Stimulated activated effector memory CD8-positive, alpha-beta T cell treated with anti-CD3 and anti-CD28 coated beads, Interleukin-12 subunit alpha, Interleukin-12 subunit beta, amount 100 ng/mL, for 72 hours (primary cell): ENCODE measurements around the gene CDKN2C.
"Not testable (repeated sequence)": the region's sequence is repeated elsewhere in the genome, so short reads cannot be mapped to it uniquely, and the experiment has no call there.

Experiments
- ATAC-seq: fragments of 150-1000 bp; cut with Tn5 transposase; 2 replicates; pipeline ENCODE4 v1.10.0; 2021
- DNase-seq, 2 donors: peaks; one replicate each; pipeline ENCODE4 v3.0.0; 2021 to 2022; ENCODE audit warnings: low spot score in 2 of 2
- H3K27ac Mint-ChIP-seq: one replicate; pipeline ENCODE4 v1.8.0; 2022; ENCODE audit warnings: mild to moderate bottlenecking, mixed read lengths
- H3K36me3 Mint-ChIP-seq: one replicate; pipeline ENCODE4 v1.8.0; 2022; ENCODE audit warnings: mild to moderate bottlenecking, mixed read lengths
- H3K4me1 Mint-ChIP-seq: one replicate; pipeline ENCODE4 v1.8.0; 2022; ENCODE audit warnings: mixed read lengths
- H3K4me3 Mint-ChIP-seq: one replicate; pipeline ENCODE4 v1.8.0; 2022; ENCODE audit warnings: mild to moderate bottlenecking, mixed read lengths
- H3K9me3 Mint-ChIP-seq: one replicate; pipeline ENCODE4 v1.8.0; 2022; ENCODE audit warnings: mixed read lengths

Gene CDKN2C

GRCh38 chr1:50985094-50985493 lies 15.0 kb downstream of the CDKN2C start:
- no peaks in the 10 kb centered on the region for H3K4me1 Mint-ChIP-seq
- ATAC-seq: no peak

DNA sequence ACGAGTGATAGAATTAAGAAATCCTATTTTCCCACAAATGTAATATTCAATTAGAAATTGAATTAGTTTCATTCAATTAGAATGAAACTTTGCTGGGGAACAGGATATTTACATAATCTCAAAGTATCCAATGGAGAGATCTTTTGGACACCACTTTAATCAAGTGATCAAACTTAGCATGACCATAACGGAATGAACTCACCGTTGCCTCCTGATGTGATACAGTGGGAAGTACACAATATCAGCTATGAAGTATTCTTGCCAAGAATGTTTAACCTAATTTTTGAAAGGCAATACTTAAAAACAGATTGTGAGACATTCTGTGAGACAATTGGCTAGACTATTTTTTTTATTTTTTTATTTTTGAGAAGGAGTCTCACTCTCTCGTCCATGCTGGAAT lies 16.6 kb downstream of the CDKN2C start:
- H3K36me3 Mint-ChIP-seq: no peaks in the 10 kb centered on the region
- H3K27ac Mint-ChIP-seq: no peak overlapping the region
- no peak overlapping the region for H3K4me3 Mint-ChIP-seq
- DNase-seq (no peak), ATAC-seq (no peak)
- H3K4me1 Mint-ChIP-seq: no peaks in the 10 kb centered on the region
- H3K9me3 Mint-ChIP-seq: no peaks in the 10 kb centered on the region

More at GRCh38 chr1:50985094-50985493, 15.0 kb downstream of the CDKN2C start:
- DNase-seq: no peak
- H3K27ac Mint-ChIP-seq: no peak overlapping the region
- H3K9me3 Mint-ChIP-seq: no peaks in the 10 kb centered on the region
- H3K4me3 Mint-ChIP-seq: no peak overlapping the region
- no peaks in the 10 kb centered on the region for H3K36me3 Mint-ChIP-seq

DNA sequence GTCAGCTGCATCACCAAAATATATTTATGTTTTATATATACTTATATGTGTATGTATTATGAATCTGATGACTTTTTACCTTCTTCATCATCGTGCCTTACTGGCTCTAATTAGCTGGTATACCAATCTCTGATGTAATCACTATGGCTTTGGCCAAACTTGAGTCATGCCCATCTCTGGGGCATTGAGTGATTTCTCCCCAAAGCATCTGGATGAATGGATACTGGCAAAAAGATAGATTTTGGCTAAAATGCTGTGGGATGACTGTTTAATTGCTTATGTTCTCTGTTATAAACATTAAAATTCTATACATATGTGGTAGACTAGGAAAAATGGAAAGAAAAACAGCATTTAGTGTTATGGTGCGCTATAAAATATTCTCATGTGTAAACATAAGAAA lies 19.6 kb downstream of the CDKN2C start:
- Mint-ChIP-seq H3K4me3 (no peak overlapping the region), H3K36me3 (no peaks in the 10 kb centered on the region), H3K4me1 (no peaks in the 10 kb centered on the region), H3K9me3 (no peaks in the 10 kb centered on the region), H3K27ac (no peak overlapping the region)
- DNase-seq (no peak), ATAC-seq (no peak)

DNA sequence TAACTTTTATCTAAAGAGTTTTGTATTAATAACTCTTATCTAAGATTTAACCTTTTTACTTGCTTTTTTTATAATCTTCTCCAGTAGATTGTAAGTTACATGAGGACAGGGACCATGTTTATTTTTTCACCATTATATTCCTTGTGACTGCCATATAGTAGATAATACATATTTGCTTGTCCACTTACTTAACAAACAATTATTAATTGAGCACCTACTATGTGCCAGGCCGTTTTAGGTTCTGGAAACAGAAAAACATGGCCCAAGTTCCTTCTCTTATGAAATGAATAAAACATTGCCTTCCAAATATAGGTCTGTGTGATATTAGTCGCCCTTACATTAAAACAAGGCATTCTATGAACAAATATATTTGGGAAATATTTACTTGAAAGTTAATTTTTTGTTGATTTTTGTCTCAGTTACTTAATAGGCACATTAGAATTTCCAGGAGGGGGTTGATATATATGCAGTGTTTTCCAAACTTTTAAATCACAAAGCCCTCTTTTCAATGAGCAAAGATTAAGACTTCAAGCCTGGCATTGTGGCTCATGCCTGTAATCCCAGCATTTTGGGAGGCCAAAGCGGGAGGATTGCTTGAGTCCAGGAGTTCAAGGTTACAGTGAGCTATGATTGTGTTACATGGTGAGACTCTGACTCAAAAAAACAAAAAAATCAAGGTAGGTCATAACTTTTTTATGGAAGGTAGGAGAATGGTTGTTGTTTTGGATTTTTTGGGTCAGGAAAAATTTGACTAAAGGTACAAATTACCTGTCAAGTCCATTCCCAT lies 22.7 kb downstream of the CDKN2C start:
- ATAC-seq: no peak
- no peak for DNase-seq
- Mint-ChIP-seq H3K27ac (no peak overlapping the region), H3K4me1 (no peaks in the 10 kb centered on the region), H3K9me3 (no peaks in the 10 kb centered on the region), H3K36me3 (no peaks in the 10 kb centered on the region), H3K4me3 (no peak overlapping the region)

- Mint-ChIP-seq H3K27ac (no peak overlapping the region), H3K4me1 (no peaks in the 10 kb centered on the region)
- no peak for ATAC-seq
Observed at GRCh38 chr1:50993645-50994044, 23.6 kb downstream of the CDKN2C start.

DNA sequence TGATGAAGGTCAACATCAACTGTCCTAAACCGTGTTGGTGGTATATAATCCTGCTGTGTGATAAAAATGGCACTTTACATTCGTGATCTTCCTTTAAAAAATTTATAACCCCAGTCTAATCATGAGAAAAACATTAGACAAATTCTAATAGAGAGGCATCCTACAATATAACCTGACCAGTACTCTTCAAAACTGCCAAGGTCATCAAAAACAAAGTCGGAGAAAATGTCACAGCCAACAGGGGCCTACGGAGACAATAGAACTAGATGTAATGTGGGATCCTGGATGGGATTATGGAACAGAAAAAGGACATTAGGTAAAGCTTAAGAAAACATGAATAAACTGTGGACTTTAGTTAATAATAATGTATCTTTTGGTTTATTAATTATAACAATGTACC lies 25.0 kb downstream of the CDKN2C start:
- no peaks in the 10 kb centered on the region for H3K9me3 Mint-ChIP-seq
- DNase-seq (no peak), ATAC-seq (no peak)
- no peaks in the 10 kb centered on the region for H3K4me1 Mint-ChIP-seq
- no peak overlapping the region for H3K4me3 Mint-ChIP-seq
- H3K36me3 Mint-ChIP-seq: no peaks in the 10 kb centered on the region
- no peak overlapping the region for H3K27ac Mint-ChIP-seq

More at GRCh38 chr1:50993645-50994044, 23.6 kb downstream of the CDKN2C start:
- DNase-seq: no peak
- Mint-ChIP-seq H3K9me3 (no peaks in the 10 kb centered on the region), H3K36me3 (no peaks in the 10 kb centered on the region), H3K4me3 (no peak overlapping the region)

GRCh38 chr1:50995651-50996050 lies 25.6 kb downstream of the CDKN2C start:
- no peaks in the 10 kb centered on the region for H3K9me3 Mint-ChIP-seq
- no peaks in the 10 kb centered on the region for H3K4me1 Mint-ChIP-seq
- H3K36me3 Mint-ChIP-seq: no peaks in the 10 kb centered on the region
- H3K4me3 Mint-ChIP-seq: no peak overlapping the region
- no peak for ATAC-seq
- no peak for DNase-seq
- H3K27ac Mint-ChIP-seq: no peak overlapping the region

DNA sequence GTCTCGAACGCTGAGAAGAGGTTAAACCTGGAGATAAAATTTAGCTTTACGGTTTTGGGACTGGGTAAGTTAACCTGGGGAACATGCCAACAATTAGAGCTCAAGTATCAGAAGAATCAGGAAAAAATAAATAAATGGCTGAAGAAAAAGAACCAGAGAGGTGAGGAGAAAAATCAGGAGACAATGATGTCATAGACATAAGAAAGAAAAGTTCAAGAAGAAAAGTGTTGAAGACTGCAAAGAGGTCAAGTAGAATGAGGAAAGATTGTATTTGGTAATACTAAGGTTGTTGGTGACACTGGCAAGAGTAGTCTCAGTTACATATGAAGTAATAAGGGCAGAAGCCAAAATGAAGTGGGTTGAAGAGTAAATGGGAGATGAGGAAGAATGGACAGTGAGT lies 26.0 kb downstream of the CDKN2C start:
- no peak for ATAC-seq

GRCh38 chr1:50999375-50999774 lies 29.3 kb downstream of the CDKN2C start:
- not testable (repeated sequence) for H3K27ac Mint-ChIP-seq, H3K9me3 Mint-ChIP-seq, H3K36me3 Mint-ChIP-seq, H3K4me3 Mint-ChIP-seq, ATAC-seq, DNase-seq, H3K4me1 Mint-ChIP-seq

More for the DNA sequence above, 26.0 kb downstream of the CDKN2C start:
- no peaks in the 10 kb centered on the region for H3K9me3 Mint-ChIP-seq
- H3K4me1 Mint-ChIP-seq: no peaks in the 10 kb centered on the region
- no peak for DNase-seq
- H3K4me3 Mint-ChIP-seq: no peak overlapping the region
- no peaks in the 10 kb centered on the region for H3K36me3 Mint-ChIP-seq
- H3K27ac Mint-ChIP-seq: no peak overlapping the region

DNA sequence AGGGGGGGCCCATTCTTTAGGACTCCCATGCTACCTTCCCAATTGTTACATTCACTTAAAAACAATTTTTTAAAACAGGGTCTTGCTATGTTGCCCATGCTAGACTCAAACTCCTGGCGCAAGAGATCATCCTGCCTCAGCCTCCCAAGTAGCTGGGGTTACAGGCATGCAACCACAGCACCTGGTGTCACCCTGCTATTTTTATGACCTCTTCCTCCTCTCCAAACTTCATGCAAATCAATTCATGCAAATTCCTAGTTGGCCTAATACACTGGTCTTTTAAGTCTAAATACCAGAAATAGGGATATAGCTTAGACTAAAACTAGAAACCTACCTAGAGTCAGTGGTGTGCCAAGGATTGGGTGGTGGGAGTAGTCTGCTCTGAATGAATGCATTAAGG lies 30.1 kb downstream of the CDKN2C start:
- no peak for ATAC-seq

DNA sequence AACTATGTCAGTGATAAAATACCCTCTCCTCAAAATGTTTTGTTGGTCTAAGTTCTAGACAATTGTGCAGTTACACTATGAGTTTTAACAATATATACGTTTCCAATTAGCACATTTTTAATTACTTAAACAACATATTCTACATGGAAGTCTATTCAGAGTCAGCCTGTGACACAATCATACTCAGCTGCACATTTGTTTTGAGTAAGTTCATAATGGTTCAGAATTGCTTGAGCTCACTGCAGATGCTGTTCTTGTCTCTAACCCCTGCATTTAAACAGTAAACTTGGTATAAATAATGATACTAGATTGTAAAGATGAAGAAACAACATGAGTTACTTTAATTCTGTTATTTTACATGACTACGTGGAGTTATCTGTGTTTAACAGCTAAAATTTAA lies 30.6 kb downstream of the CDKN2C start:
- no peaks in the 10 kb centered on the region for H3K36me3 Mint-ChIP-seq
- H3K4me1 Mint-ChIP-seq: no peaks in the 10 kb centered on the region
- no peak overlapping the region for H3K27ac Mint-ChIP-seq
- no peaks in the 10 kb centered on the region for H3K9me3 Mint-ChIP-seq
- no peak overlapping the region for H3K4me3 Mint-ChIP-seq
- ATAC-seq (no peak), DNase-seq (no peak)

More for the DNA sequence above, 30.1 kb downstream of the CDKN2C start:
- DNase-seq: no peak
- Mint-ChIP-seq H3K4me3 (no peak overlapping the region), H3K27ac (no peak overlapping the region), H3K4me1 (no peaks in the 10 kb centered on the region), H3K9me3 (no peaks in the 10 kb centered on the region), H3K36me3 (no peaks in the 10 kb centered on the region)

- ATAC-seq: no peak
- Mint-ChIP-seq H3K4me3 (no peak overlapping the region), H3K9me3 (no peaks in the 10 kb centered on the region), H3K27ac (no peak overlapping the region), H3K4me1 (no peaks in the 10 kb centered on the region), H3K36me3 (peaks cover 4% of the 10 kb centered on the region)
- DNase-seq: no peak
Observed at GRCh38 chr1:51002516-51002915, 32.5 kb downstream of the CDKN2C start.

- not testable (repeated sequence) for ATAC-seq, H3K9me3 Mint-ChIP-seq, DNase-seq, H3K4me1 Mint-ChIP-seq, H3K36me3 Mint-ChIP-seq, H3K4me3 Mint-ChIP-seq, H3K27ac Mint-ChIP-seq
Observed at GRCh38 chr1:51005549-51005948, 35.5 kb downstream of the CDKN2C start.

GRCh38 chr1:51009381-51009780 lies 39.3 kb downstream of the CDKN2C start:
- H3K9me3 Mint-ChIP-seq: peaks cover 5% of the 10 kb centered on the region
- no peak for ATAC-seq
- H3K4me1 Mint-ChIP-seq: no peaks in the 10 kb centered on the region
- DNase-seq: no peak
- H3K4me3 Mint-ChIP-seq: no peak overlapping the region
- no peak overlapping the region for H3K27ac Mint-ChIP-seq
- peaks cover 4% of the 10 kb centered on the region for H3K36me3 Mint-ChIP-seq

DNA sequence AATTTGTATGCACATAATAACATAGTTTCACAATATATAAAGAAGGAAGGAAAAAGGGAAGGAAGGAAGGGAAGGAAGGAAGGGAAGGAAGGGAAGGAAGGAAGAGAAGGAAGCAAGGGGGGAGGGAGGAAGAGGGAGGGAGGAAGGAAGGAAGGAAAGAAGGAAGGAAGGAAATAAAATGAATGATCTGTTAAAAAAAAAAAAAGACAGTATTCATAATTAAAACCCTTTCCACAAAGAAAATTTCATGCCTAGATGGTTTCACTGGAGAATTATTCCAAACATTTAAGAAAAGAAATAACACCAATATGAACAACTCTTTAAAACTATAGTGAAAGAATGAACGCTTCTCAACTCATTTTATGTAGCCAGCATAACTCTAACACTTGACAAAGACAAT lies 44.8 kb downstream of the CDKN2C start:
- Mint-ChIP-seq H3K36me3 (no peaks in the 10 kb centered on the region), H3K4me1 (no peaks in the 10 kb centered on the region), H3K9me3 (no peaks in the 10 kb centered on the region), H3K27ac (no peak overlapping the region), H3K4me3 (no peak overlapping the region)
- ATAC-seq (no peak), DNase-seq (no peak)

GRCh38 chr1:51019811-51020210 lies 49.8 kb downstream of the CDKN2C start:
- no peaks in the 10 kb centered on the region for H3K36me3 Mint-ChIP-seq
- DNase-seq (no peak), ATAC-seq (no peak)
- no peaks in the 10 kb centered on the region for H3K4me1 Mint-ChIP-seq
- H3K4me3 Mint-ChIP-seq: no peak overlapping the region
- H3K9me3 Mint-ChIP-seq: no peaks in the 10 kb centered on the region
- no peak overlapping the region for H3K27ac Mint-ChIP-seq
